Neural cell (in vitro differentiated cells): ENCODE data around the gene ERH.

ENCODE experiments used
- EP300 ChIP-seq: fragments of 450-650 bp; conservative IDR thresholded peaks from 2 replicates; pipeline ENCODE4 v1.6.1; 2014; ENCODE audit warnings: antibody characterized with exemption, mild to moderate bottlenecking, moderate library complexity; ENCODE audit not compliant: poor library complexity, severe bottlenecking
- EZH2 ChIP-seq: fragments of 200-600, 300-800 bp; shearing (Covaris generic), sonication (generic); IDR thresholded peaks from 2 replicates; pipeline ENCODE4 v1.6.1; 2014; ENCODE audit warnings: antibody characterized with exemption, low read length, borderline replicate concordance, mild to moderate bottlenecking; ENCODE audit not compliant: insufficient read depth, poor library complexity, severe bottlenecking
- MXI1 ChIP-seq: fragments of 450-650 bp; conservative IDR thresholded peaks from 2 replicates; pipeline ENCODE4 v1.6.1; 2014; ENCODE audit warnings: antibody characterized with exemption, mild to moderate bottlenecking; ENCODE audit not compliant: poor library complexity, severe bottlenecking
- POLR2AphosphoS5 ChIP-seq: IDR thresholded peaks from 2 replicates; pipeline ENCODE4 v1.6.1; 2012
- RAD21 ChIP-seq: fragments of 450-650 bp; conservative IDR thresholded peaks from 2 replicates; pipeline ENCODE4 v1.6.1; 2014; ENCODE audit warnings: antibody characterized with exemption, mild to moderate bottlenecking, moderate library complexity
- SMC3 ChIP-seq: fragments of 450-650 bp; conservative IDR thresholded peaks from 2 replicates; pipeline ENCODE4 v1.6.1; 2014; ENCODE audit warnings: antibody characterized with exemption, mild to moderate bottlenecking, moderate library complexity; ENCODE audit not compliant: poor library complexity
- TAF1 ChIP-seq: IDR thresholded peaks from 2 replicates; pipeline ENCODE4 v1.6.1; 2012; ENCODE audit warnings: low read depth
- TF ChIP-seq, protein P1 (sequence below): IDR thresholded peaks from 2 replicates; pipeline ENCODE4 v1.6.1; 2012; ENCODE audit warnings: borderline replicate concordance
- TF ChIP-seq, protein P2 (sequence below): fragments of 450-650 bp; IDR thresholded peaks from 2 replicates; pipeline ENCODE4 v1.5.1; 2014; ENCODE audit warnings: antibody characterized with exemption, mild to moderate bottlenecking, moderate library complexity; ENCODE audit not compliant: poor library complexity, severe bottlenecking

DNA sequence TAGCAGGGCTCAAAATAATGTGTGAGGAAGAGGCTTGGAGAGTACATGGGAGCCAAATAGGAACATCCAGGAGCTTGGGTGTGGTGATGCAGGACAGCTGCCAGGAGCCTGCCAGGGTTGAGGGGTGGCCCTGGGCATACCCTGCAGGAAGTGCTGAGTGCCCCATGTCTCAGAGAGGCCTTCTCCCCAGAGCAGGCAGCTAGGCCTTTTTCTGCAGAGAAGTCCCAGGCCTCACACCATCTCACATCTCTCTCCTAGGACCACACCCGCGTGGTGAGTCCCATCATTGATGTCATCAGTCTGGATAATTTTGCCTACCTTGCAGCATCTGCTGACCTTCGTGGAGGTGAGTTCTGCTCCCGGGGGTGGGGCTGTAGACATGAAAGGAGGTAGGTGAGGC is 66.9 kb downstream of the ERH start:
- TF ChIP-seq, protein P1, sequence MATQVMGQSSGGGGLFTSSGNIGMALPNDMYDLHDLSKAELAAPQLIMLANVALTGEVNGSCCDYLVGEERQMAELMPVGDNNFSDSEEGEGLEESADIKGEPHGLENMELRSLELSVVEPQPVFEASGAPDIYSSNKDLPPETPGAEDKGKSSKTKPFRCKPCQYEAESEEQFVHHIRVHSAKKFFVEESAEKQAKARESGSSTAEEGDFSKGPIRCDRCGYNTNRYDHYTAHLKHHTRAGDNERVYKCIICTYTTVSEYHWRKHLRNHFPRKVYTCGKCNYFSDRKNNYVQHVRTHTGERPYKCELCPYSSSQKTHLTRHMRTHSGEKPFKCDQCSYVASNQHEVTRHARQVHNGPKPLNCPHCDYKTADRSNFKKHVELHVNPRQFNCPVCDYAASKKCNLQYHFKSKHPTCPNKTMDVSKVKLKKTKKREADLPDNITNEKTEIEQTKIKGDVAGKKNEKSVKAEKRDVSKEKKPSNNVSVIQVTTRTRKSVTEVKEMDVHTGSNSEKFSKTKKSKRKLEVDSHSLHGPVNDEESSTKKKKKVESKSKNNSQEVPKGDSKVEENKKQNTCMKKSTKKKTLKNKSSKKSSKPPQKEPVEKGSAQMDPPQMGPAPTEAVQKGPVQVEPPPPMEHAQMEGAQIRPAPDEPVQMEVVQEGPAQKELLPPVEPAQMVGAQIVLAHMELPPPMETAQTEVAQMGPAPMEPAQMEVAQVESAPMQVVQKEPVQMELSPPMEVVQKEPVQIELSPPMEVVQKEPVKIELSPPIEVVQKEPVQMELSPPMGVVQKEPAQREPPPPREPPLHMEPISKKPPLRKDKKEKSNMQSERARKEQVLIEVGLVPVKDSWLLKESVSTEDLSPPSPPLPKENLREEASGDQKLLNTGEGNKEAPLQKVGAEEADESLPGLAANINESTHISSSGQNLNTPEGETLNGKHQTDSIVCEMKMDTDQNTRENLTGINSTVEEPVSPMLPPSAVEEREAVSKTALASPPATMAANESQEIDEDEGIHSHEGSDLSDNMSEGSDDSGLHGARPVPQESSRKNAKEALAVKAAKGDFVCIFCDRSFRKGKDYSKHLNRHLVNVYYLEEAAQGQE, result no peak
- TF ChIP-seq TAF1, result no peak
- no peak for TF ChIP-seq EZH2
- TF ChIP-seq, protein P2, sequence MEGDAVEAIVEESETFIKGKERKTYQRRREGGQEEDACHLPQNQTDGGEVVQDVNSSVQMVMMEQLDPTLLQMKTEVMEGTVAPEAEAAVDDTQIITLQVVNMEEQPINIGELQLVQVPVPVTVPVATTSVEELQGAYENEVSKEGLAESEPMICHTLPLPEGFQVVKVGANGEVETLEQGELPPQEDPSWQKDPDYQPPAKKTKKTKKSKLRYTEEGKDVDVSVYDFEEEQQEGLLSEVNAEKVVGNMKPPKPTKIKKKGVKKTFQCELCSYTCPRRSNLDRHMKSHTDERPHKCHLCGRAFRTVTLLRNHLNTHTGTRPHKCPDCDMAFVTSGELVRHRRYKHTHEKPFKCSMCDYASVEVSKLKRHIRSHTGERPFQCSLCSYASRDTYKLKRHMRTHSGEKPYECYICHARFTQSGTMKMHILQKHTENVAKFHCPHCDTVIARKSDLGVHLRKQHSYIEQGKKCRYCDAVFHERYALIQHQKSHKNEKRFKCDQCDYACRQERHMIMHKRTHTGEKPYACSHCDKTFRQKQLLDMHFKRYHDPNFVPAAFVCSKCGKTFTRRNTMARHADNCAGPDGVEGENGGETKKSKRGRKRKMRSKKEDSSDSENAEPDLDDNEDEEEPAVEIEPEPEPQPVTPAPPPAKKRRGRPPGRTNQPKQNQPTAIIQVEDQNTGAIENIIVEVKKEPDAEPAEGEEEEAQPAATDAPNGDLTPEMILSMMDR, result no peak
- no peak for TF ChIP-seq EP300
- TF ChIP-seq MXI1, result no peak
- no peak for TF ChIP-seq RAD21
- no peak for TF ChIP-seq POLR2AphosphoS5
- TF ChIP-seq SMC3, result no peak
